Natural killer cell treated with Interleukin-12 subunit alpha and Interleukin-12 subunit beta and Interleukin-15 and Interleukin-18, amount 100 ng/mL, for 72 hours (primary cell): ENCODE results near the gene FRS2. TPM values are rescaled to one million over a fixed set of nuclear protein-coding genes. Genes with fewer than 3 reads are reported as not detected.

Source experiments
- ATAC-seq, 2 donors: fragments of 150-1000 bp; cut with Tn5 transposase in 1 of 2; sonication (Bioruptor Pico), chemical (Tn5 transposase) in 1 of 2; 2 replicates each; pipeline ENCODE4 v1.10.0; 2021
- DNase-seq: peaks from one replicate; pipeline ENCODE4 v3.0.0; 2022; ENCODE audit warnings: low spot score
- H3K27ac Mint-ChIP-seq, 2 donors: 1 replicate in 1 of 2; 2 replicates in 1 of 2; pipeline ENCODE4 v1.8.0; 2022; ENCODE audit warnings: mixed read lengths in 2 of 2, mild to moderate bottlenecking in 1 of 2, moderate library complexity in 1 of 2
- H3K27me3 Mint-ChIP-seq, 2 donors: 1 replicate in 1 of 2; 2 replicates in 1 of 2; pipeline ENCODE4 v1.8.0; 2022; ENCODE audit warnings: mixed read lengths in 2 of 2
- H3K36me3 Mint-ChIP-seq: one replicate; pipeline ENCODE4 v1.8.0; 2022; ENCODE audit warnings: mixed read lengths
- H3K4me1 Mint-ChIP-seq, 2 donors: 1 replicate in 1 of 2; 2 replicates in 1 of 2; pipeline ENCODE4 v1.8.0; 2022; ENCODE audit warnings: low read depth in 2 of 2, mixed read lengths in 2 of 2, mild to moderate bottlenecking in 1 of 2
- H3K4me3 Mint-ChIP-seq: one replicate; pipeline ENCODE4 v1.8.0; 2022; ENCODE audit warnings: mixed read lengths
- H3K9me3 Mint-ChIP-seq: 2 replicates; pipeline ENCODE4 v1.8.0; 2022; ENCODE audit warnings: mixed read lengths
- total RNA-seq, 2 donors: library from RNA; stranded (reverse); gene quantifications; one replicate each; pipeline ENCODE4 v1.2.3, GENCODE V29; 2022

The FRS2 gene
- total RNA-seq, 2 donors from 2014 or later = 15.2 to 17.6 TPM

DNA sequence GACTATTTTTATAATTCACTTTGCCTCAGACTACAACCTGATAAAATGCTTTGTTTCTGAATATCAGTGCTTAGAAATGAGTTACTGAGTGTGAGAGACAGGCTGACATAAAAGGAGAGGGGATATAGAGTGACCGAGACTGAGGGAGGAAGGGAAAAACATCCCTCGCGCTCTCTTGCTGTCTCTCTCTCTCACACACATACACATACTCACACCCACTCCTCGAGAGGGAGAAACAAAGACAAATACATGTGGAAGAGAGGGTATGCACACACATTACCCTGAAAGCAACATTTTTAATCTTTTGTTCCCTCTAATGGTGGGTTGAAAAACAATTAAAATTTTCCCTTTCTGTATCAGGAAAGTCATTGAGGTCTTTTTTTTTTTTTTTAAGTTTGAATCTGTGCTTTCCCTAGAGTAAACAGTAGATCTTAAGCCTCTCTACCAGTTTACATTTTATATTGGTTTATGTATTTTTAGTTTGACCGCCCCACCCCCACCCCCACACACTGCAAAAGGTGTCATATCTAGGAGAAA, 45.3 kb downstream of the FRS2 start:
- peaks cover 33 to 36% of the 10 kb centered on the region in 2 donors for H3K4me1 Mint-ChIP-seq
- DNase-seq (no peak), ATAC-seq (no peak)
- no peaks in the 10 kb centered on the region for H3K27me3 Mint-ChIP-seq
- no peak overlapping the region for H3K27ac Mint-ChIP-seq
- no peak overlapping the region for H3K4me3 Mint-ChIP-seq
- no peaks in the 10 kb centered on the region for H3K9me3 Mint-ChIP-seq
- no peaks in the 10 kb centered on the region for H3K36me3 Mint-ChIP-seq

DNA sequence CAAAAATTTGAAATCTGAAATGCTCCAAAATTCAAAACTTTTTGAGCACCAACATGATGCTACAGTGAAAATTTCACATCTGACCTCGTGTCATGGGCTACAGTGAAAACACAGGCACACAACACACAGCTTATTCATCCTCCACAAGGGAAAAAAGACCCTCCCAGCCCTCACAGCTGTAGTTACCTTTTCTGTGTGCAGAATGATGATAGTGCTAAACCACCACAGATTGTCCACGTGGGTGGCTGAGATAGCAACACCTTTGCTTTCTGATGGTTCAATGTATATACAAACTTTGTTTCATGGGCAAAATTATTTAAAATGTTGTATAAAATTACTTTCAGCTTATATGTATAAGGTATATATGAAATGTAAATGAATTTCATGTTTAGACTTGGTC, 46.8 kb downstream of the FRS2 start:
- no peak for DNase-seq
- ATAC-seq = no peak
- no peaks in the 10 kb centered on the region for H3K27me3 Mint-ChIP-seq
- H3K4me1 Mint-ChIP-seq = peaks cover 38 to 40% of the 10 kb centered on the region in 2 donors
- H3K36me3 Mint-ChIP-seq = peaks cover 8% of the 10 kb centered on the region
- H3K4me3 Mint-ChIP-seq = no peak overlapping the region
- H3K9me3 Mint-ChIP-seq = peaks cover 2% of the 10 kb centered on the region
- no peak overlapping the region for H3K27ac Mint-ChIP-seq

DNA sequence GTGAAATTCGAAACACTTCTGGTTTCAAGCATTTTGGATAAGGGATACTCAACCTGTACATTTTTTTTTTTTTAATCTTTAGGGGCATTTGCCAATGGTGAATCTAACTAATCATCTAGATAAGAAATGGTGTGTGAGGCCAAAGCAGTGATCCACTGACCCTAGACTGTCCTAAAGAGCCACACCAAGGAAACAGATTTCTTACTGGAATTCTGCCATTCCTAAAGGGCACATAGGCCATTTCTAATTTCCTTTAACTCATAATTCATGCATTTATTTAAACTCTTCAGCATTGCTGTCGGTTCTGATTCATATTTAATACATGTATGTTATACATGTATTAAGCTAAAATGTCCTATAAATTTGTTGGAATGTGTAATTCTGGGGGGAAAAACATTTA, 47.2 kb downstream of the FRS2 start:
- Mint-ChIP-seq H3K27me3 (no peaks in the 10 kb centered on the region), H3K4me1 (peaks cover 39 to 41% of the 10 kb centered on the region in 2 donors), H3K9me3 (peaks cover 4% of the 10 kb centered on the region), H3K36me3 (peaks cover 12% of the 10 kb centered on the region), H3K4me3 (no peak overlapping the region), H3K27ac (no peak overlapping the region)
- ATAC-seq (no peak), DNase-seq (no peak)

DNA sequence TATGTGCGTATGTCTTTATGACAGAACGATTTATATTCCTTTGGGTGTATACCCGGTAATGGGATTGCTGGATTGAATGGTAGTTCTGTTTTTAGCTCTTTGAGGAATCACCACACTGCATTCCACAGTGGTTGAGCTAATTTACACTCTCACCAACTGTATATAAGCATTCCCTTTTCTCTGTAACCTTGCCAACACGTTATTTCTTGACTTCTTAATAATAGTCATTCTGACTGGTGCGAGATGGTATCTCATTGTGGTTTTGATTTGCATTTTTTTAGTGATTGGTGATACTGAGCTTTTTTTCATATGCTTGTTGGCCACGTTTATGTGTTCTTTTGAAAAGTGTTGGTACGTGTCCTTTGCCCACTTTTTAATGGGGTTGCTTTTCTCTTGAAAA, 49.7 kb downstream of the FRS2 start:
- Mint-ChIP-seq H3K4me3 (no peak overlapping the region), H3K9me3 (peaks cover 14% of the 10 kb centered on the region), H3K27ac (no peak overlapping the region), H3K36me3 (peaks cover 24% of the 10 kb centered on the region), H3K27me3 (no peaks in the 10 kb centered on the region), H3K4me1 (peaks cover 43 to 49% of the 10 kb centered on the region in 2 donors)
- DNase-seq = no peak
- no peak for ATAC-seq

DNA sequence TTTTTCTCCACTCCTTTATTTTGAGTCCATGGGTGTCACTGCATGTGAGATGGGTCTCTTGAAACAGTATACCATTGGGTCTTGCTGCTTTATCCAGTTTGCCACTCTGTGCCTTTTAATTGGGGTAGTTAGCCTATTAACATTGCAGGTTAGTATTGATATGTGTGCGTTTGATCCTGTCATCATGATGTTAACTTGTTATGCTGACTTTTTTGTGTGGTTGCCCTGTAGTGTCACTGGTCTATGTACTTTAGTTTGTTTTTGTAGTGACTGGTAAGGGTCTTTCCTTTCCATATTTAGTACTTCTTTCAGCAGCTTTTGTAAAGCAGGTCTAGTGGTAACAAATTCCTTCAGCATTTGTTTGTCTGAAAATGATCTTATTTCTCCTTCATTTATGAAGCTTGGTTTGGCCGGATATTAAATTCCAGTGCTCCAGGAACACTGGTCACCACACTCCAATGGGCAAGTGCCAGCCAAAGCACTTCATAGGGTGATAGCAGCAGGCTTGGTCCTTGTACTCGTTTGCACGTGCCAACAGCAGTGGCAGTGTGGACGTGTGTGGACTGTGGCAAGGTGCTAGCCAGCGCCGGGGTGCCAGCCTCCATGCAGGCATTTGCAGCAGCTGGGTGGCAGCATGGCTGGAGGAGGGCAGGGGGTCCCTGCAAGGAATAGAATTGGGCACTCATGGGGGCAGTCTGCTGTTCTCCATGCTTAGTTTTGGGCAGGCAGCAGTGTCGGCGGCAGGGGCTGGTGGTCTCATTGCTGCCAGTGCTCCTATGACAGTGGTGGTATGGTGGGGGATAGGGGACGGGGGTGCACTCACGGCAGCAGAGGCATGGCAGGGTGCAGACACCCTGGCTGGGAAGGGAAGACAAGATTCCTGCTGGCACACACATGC, 53.5 kb downstream of the FRS2 start:
- Mint-ChIP-seq H3K4me3 (no peak overlapping the region), H3K4me1 (peaks cover 46 to 50% of the 10 kb centered on the region in 2 donors), H3K9me3 (peaks cover 14% of the 10 kb centered on the region), H3K36me3 (peaks cover 24% of the 10 kb centered on the region), H3K27ac (no peak overlapping the region), H3K27me3 (no peaks in the 10 kb centered on the region)
- DNase-seq (no peak), ATAC-seq (no peak)

DNA sequence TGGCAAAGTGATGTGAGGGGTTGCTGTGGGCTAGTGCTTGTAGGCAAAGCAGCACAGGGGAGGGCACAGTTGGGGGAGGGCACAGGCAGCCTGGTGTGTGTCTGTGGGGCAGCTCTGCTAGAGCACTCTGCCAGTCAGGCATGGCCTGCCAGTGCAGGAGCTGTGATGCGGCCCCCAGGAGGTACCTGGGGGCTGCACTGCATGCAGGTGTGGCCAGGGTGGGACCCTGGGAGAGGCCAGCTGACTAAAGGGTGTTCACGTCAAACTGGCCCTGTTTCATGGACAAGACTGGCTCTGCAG, 54.1 kb downstream of the FRS2 start:
- no peak overlapping the region for H3K4me3 Mint-ChIP-seq
- DNase-seq (no peak), ATAC-seq (peak in 1 of 2 donors; percentile 56)
- peaks cover 51 to 54% of the 10 kb centered on the region in 2 donors for H3K4me1 Mint-ChIP-seq
- H3K27ac Mint-ChIP-seq = no peak overlapping the region
- H3K9me3 Mint-ChIP-seq = peaks cover 14% of the 10 kb centered on the region
- H3K36me3 Mint-ChIP-seq = peaks cover 24% of the 10 kb centered on the region
- H3K27me3 Mint-ChIP-seq = no peaks in the 10 kb centered on the region

DNA sequence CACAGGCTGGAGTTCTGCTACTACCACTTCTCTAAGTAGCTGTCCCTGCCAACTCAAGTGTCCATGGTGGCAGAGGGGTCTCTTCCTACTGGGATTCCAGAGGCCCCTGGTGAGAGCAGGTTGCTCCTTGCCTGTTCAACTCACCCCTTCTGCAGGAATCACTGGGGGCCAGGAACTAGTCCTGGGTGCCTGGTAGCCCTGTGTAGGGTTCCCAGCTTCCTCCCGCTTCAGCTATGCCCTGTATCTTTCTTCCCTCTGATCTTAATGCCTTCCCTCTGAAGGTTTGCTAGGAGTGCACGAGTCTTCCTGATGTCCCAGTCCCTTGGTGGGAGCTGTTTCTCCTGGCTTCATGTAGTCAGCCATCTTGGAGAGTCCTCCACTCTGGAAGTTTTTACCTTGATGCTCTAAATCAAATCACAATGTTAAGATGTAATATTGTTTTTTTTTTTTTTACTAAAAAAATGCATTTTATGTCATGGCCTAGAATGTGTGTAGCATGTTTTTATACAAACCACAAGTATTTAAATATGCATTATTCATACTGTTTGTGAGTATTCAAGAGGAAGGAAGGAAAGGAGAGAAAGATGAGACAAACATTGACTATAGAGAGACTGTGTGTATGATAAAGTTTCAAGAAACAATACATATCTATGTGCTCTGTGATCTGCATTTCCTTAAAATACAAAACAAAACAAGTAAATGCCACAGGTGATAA, 54.7 kb downstream of the FRS2 start:
- H3K4me3 Mint-ChIP-seq = no peak overlapping the region
- H3K27ac Mint-ChIP-seq = peak overlapping the region in 1 of 2 donors; percentile 33
- ATAC-seq (peak in 1 of 2 donors; percentile 27), DNase-seq (no peak)
- H3K4me1 Mint-ChIP-seq = peaks cover 45 to 49% of the 10 kb centered on the region in 2 donors
- H3K9me3 Mint-ChIP-seq = peaks cover 14% of the 10 kb centered on the region
- H3K36me3 Mint-ChIP-seq = peaks cover 24% of the 10 kb centered on the region
- H3K27me3 Mint-ChIP-seq = no peaks in the 10 kb centered on the region

DNA sequence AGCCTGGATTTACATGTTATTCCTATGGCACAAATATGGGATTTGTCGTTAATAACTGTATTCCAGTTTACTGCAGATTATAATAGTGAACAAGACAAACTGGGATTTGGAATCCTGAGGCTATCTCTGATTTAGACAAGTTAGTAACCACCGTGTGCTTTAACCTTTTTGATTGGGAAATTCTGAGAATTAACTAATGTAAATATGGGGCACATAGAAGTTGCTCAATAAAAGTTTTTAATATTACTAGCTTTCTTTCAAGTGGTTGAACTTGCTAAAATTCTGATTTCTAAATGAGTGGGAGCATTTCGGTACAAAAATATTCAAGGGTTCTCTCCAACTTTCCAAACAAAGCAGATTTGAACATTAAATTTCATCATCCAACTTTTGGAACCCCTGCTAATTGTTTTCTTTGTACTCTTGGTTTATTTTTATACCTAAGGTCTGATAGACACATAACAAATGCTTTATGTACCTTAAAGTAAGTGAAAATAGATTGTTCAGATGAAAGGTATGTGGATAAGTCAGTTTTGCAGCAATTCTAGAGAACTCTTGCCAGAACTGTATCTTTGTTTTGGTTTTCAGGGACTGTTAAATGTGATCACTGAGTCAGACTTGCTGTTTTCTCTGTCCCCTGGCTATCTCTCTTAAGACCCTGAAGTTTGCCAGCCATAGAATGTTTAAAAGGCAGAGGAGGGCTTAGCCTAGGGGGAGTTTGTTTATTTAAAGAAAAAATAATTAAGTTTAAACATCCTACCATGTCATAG, 57.5 kb downstream of the FRS2 start:
- Mint-ChIP-seq H3K27ac (peak overlapping the region in 1 of 2 donors; percentile 27), H3K27me3 (no peaks in the 10 kb centered on the region), H3K4me1 (peaks cover 28 to 30% of the 10 kb centered on the region in 2 donors), H3K9me3 (peaks cover 7% of the 10 kb centered on the region), H3K36me3 (peaks cover 9% of the 10 kb centered on the region), H3K4me3 (no peak overlapping the region)
- no peak for ATAC-seq
- DNase-seq = no peak

DNA sequence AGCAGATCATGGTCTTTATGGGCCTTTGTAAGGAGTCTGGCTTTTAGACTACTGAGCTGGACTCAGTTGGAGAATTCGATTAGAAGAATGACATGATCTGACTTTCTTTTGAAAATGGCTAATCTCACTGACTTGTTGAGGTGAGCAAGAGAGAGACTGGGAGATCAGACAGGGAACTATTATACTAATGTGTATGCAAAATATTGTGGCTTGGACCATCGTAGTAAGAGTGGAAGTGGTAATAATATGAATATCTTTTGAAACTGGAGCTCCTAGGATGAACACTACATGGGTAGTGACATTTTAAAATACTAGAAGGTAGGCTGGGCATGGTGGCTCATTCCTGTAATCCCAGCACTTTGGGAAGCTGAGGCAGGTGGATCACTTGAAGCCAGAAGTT, 58.8 kb downstream of the FRS2 start:
- DNase-seq (no peak), ATAC-seq (no peak)
- Mint-ChIP-seq H3K4me3 (no peak overlapping the region), H3K36me3 (no peaks in the 10 kb centered on the region), H3K9me3 (no peaks in the 10 kb centered on the region), H3K27ac (no peak overlapping the region), H3K27me3 (no peaks in the 10 kb centered on the region), H3K4me1 (peaks cover 15 to 22% of the 10 kb centered on the region in 2 donors)

DNA sequence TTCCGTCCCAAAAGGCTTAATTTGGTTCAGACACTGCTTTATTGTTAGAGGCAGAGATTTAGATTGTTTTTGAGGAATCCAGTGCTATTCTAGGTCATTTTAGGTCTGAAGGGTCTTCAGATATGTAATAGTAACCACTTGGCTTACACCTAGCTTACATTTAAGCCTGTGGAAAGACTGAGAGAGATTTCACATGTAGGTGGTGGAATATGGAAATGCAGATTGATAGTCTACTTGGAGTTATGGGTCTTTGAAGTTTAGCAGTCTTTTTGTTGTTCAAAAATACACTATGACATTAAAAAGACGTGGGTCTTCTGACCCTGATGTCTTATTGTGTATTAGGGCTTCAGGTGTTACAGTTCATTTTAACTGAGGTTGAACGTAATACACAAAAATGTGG, 63.7 kb downstream of the FRS2 start:
- no peaks in the 10 kb centered on the region for H3K36me3 Mint-ChIP-seq
- H3K27me3 Mint-ChIP-seq = no peaks in the 10 kb centered on the region
- ATAC-seq (no peak), DNase-seq (no peak)
- H3K27ac Mint-ChIP-seq = no peak overlapping the region
- H3K4me3 Mint-ChIP-seq = no peak overlapping the region
- H3K4me1 Mint-ChIP-seq = peaks cover 17 to 22% of the 10 kb centered on the region in 2 donors
- H3K9me3 Mint-ChIP-seq = no peaks in the 10 kb centered on the region

DNA sequence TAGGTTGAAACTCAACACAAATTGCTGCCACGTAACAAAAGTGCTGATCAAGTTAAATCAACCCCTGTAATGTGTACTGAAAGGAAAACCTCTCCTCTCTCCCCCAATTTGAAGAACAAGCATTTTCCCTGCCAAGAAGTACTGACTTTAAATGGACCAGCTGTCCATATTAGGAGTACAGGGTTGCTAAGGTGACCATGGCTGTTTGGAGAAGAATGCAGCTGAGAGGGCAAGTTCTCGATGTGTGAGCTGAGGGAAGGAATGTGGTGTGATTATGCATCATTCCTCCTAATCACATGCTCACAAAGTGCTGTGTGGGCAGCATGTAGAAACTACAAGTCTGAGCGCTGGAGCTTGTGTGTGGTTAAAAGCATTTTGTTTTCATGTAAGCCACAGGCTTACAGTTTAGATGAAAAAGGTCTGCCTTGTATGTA, 64.2 kb downstream of the FRS2 start:
- no peaks in the 10 kb centered on the region for H3K36me3 Mint-ChIP-seq
- no peaks in the 10 kb centered on the region for H3K9me3 Mint-ChIP-seq
- H3K4me3 Mint-ChIP-seq = no peak overlapping the region
- DNase-seq (no peak), ATAC-seq (peak; percentile 70 to 81)
- peak overlapping the region in 1 of 2 donors; percentile 8 for H3K27ac Mint-ChIP-seq
- no peaks in the 10 kb centered on the region for H3K27me3 Mint-ChIP-seq
- H3K4me1 Mint-ChIP-seq = peaks cover 15 to 18% of the 10 kb centered on the region in 2 donors

DNA sequence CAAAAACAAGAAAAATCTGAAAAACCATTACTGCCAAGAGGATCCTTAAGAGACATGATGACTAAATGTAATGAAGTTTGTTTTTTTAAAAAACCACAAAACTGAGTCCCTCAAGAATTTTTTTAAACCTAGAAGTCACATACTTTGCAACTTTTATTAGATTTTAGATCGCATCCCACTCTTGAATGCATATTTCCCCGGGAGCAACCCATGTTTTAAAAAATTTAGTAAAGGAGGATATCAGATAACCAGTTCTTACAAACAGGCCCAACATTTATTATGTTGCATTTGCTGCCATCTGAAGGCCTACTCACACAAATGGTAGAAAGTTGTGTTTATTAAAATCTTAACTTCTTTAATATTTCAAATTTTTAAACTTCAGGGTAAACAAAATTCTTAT, 70.8 kb downstream of the FRS2 start:
- ATAC-seq (no peak), DNase-seq (no peak)
- Mint-ChIP-seq H3K27me3 (no peaks in the 10 kb centered on the region), H3K27ac (no peak overlapping the region), H3K4me3 (no peak overlapping the region), H3K36me3 (peaks cover 13% of the 10 kb centered on the region), H3K9me3 (peaks cover 5% of the 10 kb centered on the region), H3K4me1 (peaks cover 3 to 9% of the 10 kb centered on the region in 2 donors)

DNA sequence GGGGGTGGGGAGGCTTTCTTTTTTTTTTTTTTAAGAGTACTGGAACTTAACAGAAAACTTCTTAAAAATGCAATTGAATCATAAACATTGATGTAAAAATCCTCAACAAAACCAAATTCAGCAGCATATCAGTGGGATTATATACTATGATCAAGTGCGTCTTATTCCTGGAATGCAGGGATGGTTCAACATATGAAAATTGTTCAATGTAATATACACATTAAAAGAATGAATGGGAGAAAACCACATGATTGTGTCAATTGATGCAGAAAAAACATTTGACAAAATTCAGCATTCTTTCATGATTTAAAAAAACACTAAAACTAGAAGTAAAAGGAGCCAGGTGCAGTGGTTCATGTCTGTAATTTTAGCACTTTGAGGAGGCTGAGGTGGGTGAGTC, 73.9 kb downstream of the FRS2 start:
- no peak for ATAC-seq
- H3K4me3 Mint-ChIP-seq = no peak overlapping the region
- no peaks in the 10 kb centered on the region for H3K27me3 Mint-ChIP-seq
- peaks cover 5% of the 10 kb centered on the region for H3K9me3 Mint-ChIP-seq
- peaks cover 3 to 13% of the 10 kb centered on the region in 2 donors for H3K4me1 Mint-ChIP-seq
- H3K36me3 Mint-ChIP-seq = peaks cover 13% of the 10 kb centered on the region
- no peak overlapping the region for H3K27ac Mint-ChIP-seq
- no peak for DNase-seq
